SK-N-SH (cell line): Measurements from ENCODE around the gene PKNOX2. TPM values are rescaled to one million over a fixed set of nuclear protein-coding genes. Genes with fewer than 3 reads are reported as not detected.

Experiments
- CTCF ChIA-PET: fragments of 300-600, 350-600 bp; formaldehyde crosslinking; extraction: SDS; loops from one replicate; lab custom pipeline; 2021; lab: Yijun Ruan, JAX
- POLR2A ChIA-PET: fragments of 350-600 bp; sonication (Branson Sonifier 250); formaldehyde crosslinking; extraction: SDS; loops from one replicate; lab custom pipeline; 2020; ENCODE audit warnings: antibody characterized with exemption, inconsistent platforms; lab: Yijun Ruan, JAX
- DNase-seq: peaks from one replicate; pipeline ENCODE4 v3.0.0; 2012
- H2AFZ ChIP-seq: fragments of 200-600 bp; sonication (generic); 2 replicates; pipeline ENCODE4 v1.8.1; 2016; ENCODE audit warnings: antibody characterized with exemption, mild to moderate bottlenecking, low read depth
- H3F3A ChIP-seq: fragments of 200-600 bp; sonication (generic); replicated peaks from 2 replicates; pipeline ENCODE3; 2016; ENCODE audit warnings: antibody characterized with exemption, mild to moderate bottlenecking; ENCODE audit not compliant: insufficient read depth
- H3K27ac ChIP-seq, 2 experiments: fragments of 200-500 bp in 1 of 2; fragments of 200-600 bp in 1 of 2; sonication (Bioruptor generic) in 1 of 2; sonication (generic), shearing (Covaris generic) in 1 of 2; 2 replicates each; pipeline versions ENCODE4 v1.5.1 to v1.6.1; 2014 to 2016; ENCODE audit warnings: low read depth in 2 of 2, inconsistent platforms in 1 of 2, low read length in 1 of 2, mild to moderate bottlenecking in 1 of 2, mixed read lengths in 1 of 2
- H3K27me3 ChIP-seq: fragments of 200-600 bp; sonication (generic), shearing (Covaris generic); 2 replicates; pipeline ENCODE4 v1.6.1; 2016; ENCODE audit warnings: mixed run types; ENCODE audit not compliant: insufficient read depth
- H3K36me3 ChIP-seq, 2 experiments: fragments of 200-500 bp in 1 of 2; fragments of 200-600 bp in 1 of 2; sonication (Bioruptor generic) in 1 of 2; sonication (generic) in 1 of 2; replicated peaks in 1 of 2; 2 replicates each; pipeline versions ENCODE3 to v1.5.1; 2014 to 2016; ENCODE audit warnings: low read length in 1 of 2, mild to moderate bottlenecking in 1 of 2; ENCODE audit not compliant: insufficient read depth in 2 of 2, control insufficient read depth in 1 of 2
- H3K4me1 ChIP-seq, 2 experiments: fragments of 200-500 bp in 1 of 2; fragments of 200-600 bp in 1 of 2; sonication (Bioruptor generic) in 1 of 2; sonication (generic), shearing (Covaris generic) in 1 of 2; 2 replicates each; pipeline versions ENCODE4 v1.5.1 to v1.6.1; 2014 to 2016; ENCODE audit warnings: low read depth in 1 of 2, low read length in 1 of 2, mixed run types in 1 of 2; ENCODE audit not compliant: insufficient read depth in 2 of 2, control insufficient read depth in 1 of 2
- H3K4me2 ChIP-seq: fragments of 200-600 bp; sonication (generic), shearing (Covaris generic); 2 replicates; pipeline ENCODE4 v1.6.1; 2017; ENCODE audit warnings: mixed run types
- H3K4me3 ChIP-seq, 2 experiments: fragments of 200-500 bp in 1 of 2; fragments of 200-600 bp in 1 of 2; sonication (Bioruptor generic) in 1 of 2; sonication (generic), shearing (Covaris generic) in 1 of 2; 2 replicates each; pipeline versions ENCODE4 v1.5.1 to v1.8.1; 2014 to 2016; ENCODE audit warnings: low read depth in 2 of 2, inconsistent platforms in 1 of 2, low read length in 1 of 2, mild to moderate bottlenecking in 1 of 2, mixed read lengths in 1 of 2, moderate library complexity in 1 of 2
- H3K79me2 ChIP-seq: fragments of 200-600 bp; sonication (generic); 2 replicates; pipeline ENCODE4 v1.8.1; 2017; ENCODE audit warnings: mild to moderate bottlenecking; ENCODE audit not compliant: insufficient read depth
- H3K9ac ChIP-seq: fragments of 200-600 bp; sonication (generic); 2 replicates; pipeline ENCODE4 v1.6.1; 2017; ENCODE audit warnings: mixed run types
- H3K9me2 ChIP-seq: fragments of 200-600 bp; sonication (generic); 2 replicates; pipeline ENCODE4 v1.6.1; 2017; ENCODE audit warnings: mixed run types
- H3K9me3 ChIP-seq: fragments of 200-600 bp; sonication (generic); 2 replicates; pipeline ENCODE4 v1.6.1; 2017; ENCODE audit warnings: mixed run types, mild to moderate bottlenecking, moderate library complexity
- H4K20me1 ChIP-seq: fragments of 200-600 bp; sonication (generic); 2 replicates; pipeline ENCODE4 v1.6.1; 2017; ENCODE audit warnings: mild to moderate bottlenecking, mixed run types; ENCODE audit not compliant: insufficient read depth
- CHD2 ChIP-seq: fragments of 150-350 bp; IDR thresholded peaks from 2 replicates; pipeline ENCODE4 v1.6.1; 2018; ENCODE audit warnings: low read length; ENCODE audit not compliant: partially characterized antibody
- CTCF ChIP-seq: fragments of 200-600 bp; sonication (generic); IDR thresholded peaks from 2 replicates; pipeline ENCODE4 v1.6.1; 2017; ENCODE audit warnings: antibody characterized with exemption, mild to moderate bottlenecking, moderate library complexity
- ELF1 ChIP-seq: IDR thresholded peaks from 2 replicates; pipeline ENCODE4 v1.4.0; 2012
- FOXJ3 ChIP-seq: sonication (generic); formaldehyde crosslinking; IDR thresholded peaks from 2 replicates; pipeline ENCODE4 v1.5.1; 2020; ENCODE audit warnings: mild to moderate bottlenecking, missing genetic modification reagents
- FOXM1 ChIP-seq: IDR thresholded peaks from 2 replicates; pipeline ENCODE4 v1.4.0; 2012; ENCODE audit warnings: low read depth, mild to moderate bottlenecking
- GABPA ChIP-seq: IDR thresholded peaks from 2 replicates; pipeline ENCODE4 v1.4.0; 2012; ENCODE audit warnings: low read depth, mild to moderate bottlenecking
- MAX ChIP-seq: IDR thresholded peaks from 2 replicates; pipeline ENCODE4 v1.4.0; 2012; ENCODE audit warnings: low read depth
- REST ChIP-seq: IDR thresholded peaks from 2 replicates; pipeline ENCODE4 v1.6.1; 2012; ENCODE audit warnings: mild to moderate bottlenecking, low read depth, low read length, moderate library complexity
- RFX5 ChIP-seq: IDR thresholded peaks from 2 replicates; pipeline ENCODE4 v1.6.1; 2012; ENCODE audit warnings: mild to moderate bottlenecking, improper control_type of control experiment, low read length
- USF2 ChIP-seq: fragments of 150-350 bp; IDR thresholded peaks from 2 replicates; pipeline ENCODE4 v1.6.1; 2017; ENCODE audit warnings: antibody characterized with exemption, low read length, low read depth, borderline replicate concordance
- WGBS: methylation state at CpG from one replicate; pipeline ENCODE4 v1.1.6; 2017; ENCODE audit warnings: low lambda C conversion rate; 5-methylcytosine and 5-hydroxymethylcytosine counted together
- polyA plus RNA-seq, 3 experiments: library from polyadenylated mRNA; depleted of rRNA; stranded (reverse); fragments of >200 nt; gene quantifications; 2 replicates each; pipeline ENCODE4 v1.2.3, GENCODE V29; 2012

Gene PKNOX2
- polyA plus RNA-seq, 1 of the 3 experiments (the other 2 are of a cell fraction) = 0.02 TPM

GRCh38 chr11:125341676-125342075 is 177.1 kb downstream of the PKNOX2 start:
- Histone ChIP-seq H3K9ac (no peak overlapping the region), H3K4me2 (no peak overlapping the region), H3K9me3 (no peaks in the 10 kb centered on the region), H3K36me3 (no peaks in the 10 kb centered on the region), H3K27ac (no peak overlapping the region), H4K20me1 (no peaks in the 10 kb centered on the region), H3K79me2 (no peaks in the 10 kb centered on the region), H3F3A (no peaks in the 10 kb centered on the region), H3K4me1 (peaks cover 0 to 22% of the 10 kb centered on the region in 2 experiments; a peak in 2 of 4 replicates), H3K9me2 (no peaks in the 10 kb centered on the region), H2AFZ (no peak overlapping the region), H3K4me3 (no peak overlapping the region), H3K27me3 (no peaks in the 10 kb centered on the region; the same call in 1 of the 2 replicates)
- CTCF ChIA-PET = interaction anchor here (0.7 to 9.0 kb wide), 3 partner anchors 12 to 61 kb away, joined by 3 to 129 read pairs (median 100); no protein-coding TSS in a partner anchor
- POLR2A ChIA-PET = no interaction called here
- no peak for TF ChIP-seq RFX5
- TF ChIP-seq FOXM1 = no peak
- no peak for TF ChIP-seq REST
- no peak for TF ChIP-seq USF2
- no peak for TF ChIP-seq CHD2
- TF ChIP-seq FOXJ3 = no peak
- TF ChIP-seq MAX = no peak
- no peak for TF ChIP-seq GABPA
- no peak for TF ChIP-seq CTCF
- no peak for TF ChIP-seq ELF1
- no peak for DNase-seq
- WGBS = 70% methylated on average over 13 of the region's 13 CpGs
